Spleen (tissue), 7 donors: ENCODE results near the gene CIAPIN1.

Experiments used
- CTCF ChIP-seq, 11 experiments: fragments of 200-600 bp in 7 of 11; fragments of 450-650 bp in 4 of 11; sonication (generic) in 4 of 11; IDR thresholded peaks in 8 of 11; conservative IDR thresholded peaks in 3 of 11; 1 replicate in 7 of 11; 2 replicates in 4 of 11; pipeline versions ENCODE4 v1.4.0 to v1.8.0; 2016 to 2021; ENCODE audit warnings: antibody characterized with exemption in 11 of 11, inconsistent platforms in 4 of 11, mild to moderate bottlenecking in 1 of 11
- POLR2A ChIP-seq, 3 donors: fragments of 450-650 bp; IDR thresholded peaks; one replicate each; pipeline ENCODE4 v1.5.1; 2017; ENCODE audit warnings: antibody characterized with exemption in 3 of 3, mild to moderate bottlenecking in 1 of 3
- donor health status: DM: no; HTN: no; CAD: no; lungs with moderate emphysema.
- donor health status: DM: no; HTN: no; CAD: no.
- donor health status: DM: no; HTN: no; CAD: no.

GRCh38 chr16:57396786-57397185 is 50.4 kb downstream of the CIAPIN1 start:
- TF ChIP-seq CTCF (IDR thresholded peaks at IDR 0.05 in 8 of 11, conservative IDR thresholded peaks at IDR 0.05 in 3 of 11) = no peak
- no peak for TF ChIP-seq POLR2A (IDR thresholded peaks at IDR 0.05)
